Keratinocyte (primary cell): ENCODE measurements around the gene NLGN1. TPM values are rescaled to one million over a fixed set of nuclear protein-coding genes. Genes with fewer than 3 reads are reported as not detected.

Experiments
- DNase-seq: peaks from one replicate; pipeline ENCODE4 v3.0.0-alpha.2; 2011; ENCODE audit warnings: low read depth, missing footprints, low spot score
- FAIRE-seq: peaks from 2 replicates; lab custom pipeline; 2011; peaks lifted over from hg19 to GRCh38; lab: Jason Lieb, UNC
- H2AFZ ChIP-seq: 2 replicates; pipeline ENCODE4 v1.6.0; 2012; ENCODE audit warnings: low read length, control low read depth, inconsistent platforms; ENCODE audit not compliant: control insufficient read depth
- H3K27ac ChIP-seq: 2 replicates; pipeline ENCODE4 v1.5.1; 2011; ENCODE audit warnings: low read length; ENCODE audit not compliant: control insufficient read depth, insufficient read depth
- H3K27me3 ChIP-seq: 3 replicates; pipeline ENCODE4 v1.6.0; 2011; ENCODE audit warnings: low read length; ENCODE audit not compliant: control insufficient read depth, insufficient read depth; ENCODE audit errors: extremely low read depth
- H3K36me3 ChIP-seq, 2 experiments: 2 replicates in 1 of 2; 3 replicates in 1 of 2; pipeline ENCODE4 v1.5.1; 2011; ENCODE audit warnings: low read length in 2 of 2, mild to moderate bottlenecking in 1 of 2; ENCODE audit not compliant: control insufficient read depth in 2 of 2, insufficient read depth in 2 of 2; ENCODE audit errors: extremely low read depth in 1 of 2
- H3K4me1 ChIP-seq: 3 replicates; pipeline ENCODE4 v1.5.1; 2011; ENCODE audit warnings: low read length; ENCODE audit not compliant: control insufficient read depth, insufficient read depth; ENCODE audit errors: extremely low read depth
- H3K4me2 ChIP-seq: 3 replicates; pipeline ENCODE4 v1.6.0; 2011; ENCODE audit warnings: low read depth, low read length; ENCODE audit not compliant: control insufficient read depth, insufficient read depth; ENCODE audit errors: extremely low read depth
- H3K4me3 ChIP-seq, 3 experiments: fragments of 200-600 bp in 1 of 3; sonication (generic) in 1 of 3; 2 replicates in 2 of 3; 3 replicates in 1 of 3; pipeline ENCODE4 v1.5.1; 2011 to 2016; ENCODE audit warnings: low read length in 3 of 3, mild to moderate bottlenecking in 3 of 3, control low read depth in 2 of 3, inconsistent platforms in 1 of 3, low read depth in 1 of 3, mixed read lengths in 1 of 3, mixed run types in 1 of 3, moderate library complexity in 1 of 3; ENCODE audit not compliant: control insufficient read depth in 2 of 3, insufficient read depth in 2 of 3; ENCODE audit errors: extremely low read depth in 1 of 3
- H3K79me2 ChIP-seq: 2 replicates; pipeline ENCODE4 v1.6.0; 2012; ENCODE audit warnings: low read length; ENCODE audit not compliant: control insufficient read depth, insufficient read depth
- H3K9ac ChIP-seq: 3 replicates; pipeline ENCODE4 v1.6.0; 2011; ENCODE audit warnings: low read length; ENCODE audit not compliant: control insufficient read depth, insufficient read depth; ENCODE audit errors: extremely low read depth
- H3K9me1 ChIP-seq: 3 replicates; pipeline ENCODE4 v1.6.0; 2011; ENCODE audit warnings: low read length; ENCODE audit not compliant: control insufficient read depth, insufficient read depth; ENCODE audit errors: extremely low read depth
- H3K9me3 ChIP-seq: 2 replicates; pipeline ENCODE4 v1.5.1; 2012; ENCODE audit warnings: low read depth, low read length; ENCODE audit not compliant: control insufficient read depth
- H4K20me1 ChIP-seq: 3 replicates; pipeline ENCODE4 v1.6.0; 2011; ENCODE audit warnings: low read length; ENCODE audit not compliant: control insufficient read depth, insufficient read depth; ENCODE audit errors: extremely low read depth
- CTCF ChIP-seq, 3 experiments: IDR thresholded peaks in 1 of 3; conservative IDR thresholded peaks in 1 of 3; optimal IDR thresholded peaks in 1 of 3; 2 replicates in 2 of 3; 3 replicates in 1 of 3; pipeline versions ENCODE3 to v1.5.1; 2011; ENCODE audit warnings: low read length in 3 of 3, mild to moderate bottlenecking in 3 of 3, moderate library complexity in 2 of 3, control low read depth in 1 of 3, inconsistent platforms in 1 of 3; ENCODE audit not compliant: insufficient read depth in 2 of 3; ENCODE audit errors: extremely low read depth in 1 of 3
- EZH2 ChIP-seq: IDR thresholded peaks from one replicate; pipeline ENCODE4 v1.6.1; 2012; ENCODE audit warnings: inconsistent platforms, mild to moderate bottlenecking, low read length, moderate library complexity
- dilution Hi-C: fragments of 300-500 bp; cut with MboI; formaldehyde crosslinking; loops from one replicate; pipeline ENCODE4 v1.7.0; 2020; ENCODE audit warnings: low sequenced_read_pairs; ENCODE audit not compliant: extremely low pct_ligation_motif_present
- polyA plus RNA-seq, 5 experiments: library from polyadenylated mRNA; depleted of rRNA in 3 of 5; stranded (reverse) in 3 of 5; stranded (forward) in 1 of 5; unstranded in 1 of 5; fragments of >200 nt; gene quantifications; 1 replicate in 1 of 5; 2 replicates in 3 of 5; 3 replicates in 1 of 5; pipeline versions ENCODE4 v1.2.1 to v1.2.3, GENCODE V29; 2011 to 2012; ENCODE audit warnings: missing spikeins in 2 of 5, low read depth in 1 of 5, low replicate concordance in 1 of 5

The NLGN1 gene
- polyA plus RNA-seq, 1 donor (not counting 4 experiments of a cell fraction or from before 2014, with no cell fraction given): not detected

GRCh38 chr3:174068035-174068434, 670.5 kb downstream of the NLGN1 start:
- H3K27ac ChIP-seq: no peak overlapping the region
- H3K27me3 ChIP-seq: no peaks in the 10 kb centered on the region
- no peaks in the 10 kb centered on the region for H3K9me1 ChIP-seq
- dilution Hi-C loops: no loop called here
- no peak overlapping the region for H3K4me2 ChIP-seq
- H3K9me3 ChIP-seq: no peaks in the 10 kb centered on the region
- no peak overlapping the region for H3K9ac ChIP-seq
- H2AFZ ChIP-seq: no peak overlapping the region
- no peak for DNase-seq
- H3K4me1 ChIP-seq: no peaks in the 10 kb centered on the region
- H4K20me1 ChIP-seq: no peaks in the 10 kb centered on the region
- no peaks in the 10 kb centered on the region for H3K79me2 ChIP-seq
- H3K36me3 ChIP-seq: no peaks in the 10 kb centered on the region
- FAIRE-seq: no peak
- TF ChIP-seq EZH2 (no peak), CTCF (optimal IDR thresholded peaks at IDR 0.05 in 1 of 3, IDR thresholded peaks at IDR 0.05 in 1 of 3, conservative IDR thresholded peaks at IDR 0.05 in 1 of 3; ENCODE audit: extremely low read depth in 1 of 3, insufficient read depth in 2 of 3, low read length in 3 of 3) (no peak)
- no peak overlapping the region for H3K4me3 ChIP-seq

- H3K9me1 ChIP-seq: no peaks in the 10 kb centered on the region
- H3K9ac ChIP-seq: no peak overlapping the region
- no peak for FAIRE-seq
- no peaks in the 10 kb centered on the region for H3K27me3 ChIP-seq
- no peaks in the 10 kb centered on the region for H3K4me1 ChIP-seq
- no peak overlapping the region for H2AFZ ChIP-seq
- no peak overlapping the region for H3K27ac ChIP-seq
- no peak for TF ChIP-seq CTCF (optimal IDR thresholded peaks at IDR 0.05 in 1 of 3, IDR thresholded peaks at IDR 0.05 in 1 of 3, conservative IDR thresholded peaks at IDR 0.05 in 1 of 3; ENCODE audit: extremely low read depth in 1 of 3, insufficient read depth in 2 of 3, low read length in 3 of 3)
- TF ChIP-seq EZH2: no peak
- H3K9me3 ChIP-seq: no peaks in the 10 kb centered on the region
- H3K36me3 ChIP-seq: no peaks in the 10 kb centered on the region
- no peaks in the 10 kb centered on the region for H4K20me1 ChIP-seq
- dilution Hi-C loops: no loop called here
- H3K79me2 ChIP-seq: no peaks in the 10 kb centered on the region
- no peak overlapping the region for H3K4me2 ChIP-seq
- no peak overlapping the region for H3K4me3 ChIP-seq
- no peak for DNase-seq
Measured at GRCh38 chr3:174072675-174073074, 675.1 kb downstream of the NLGN1 start.
